Mucosa of descending colon (tissue), 3 donors: ENCODE data around the gene RFX1. TPM values are rescaled to one million over a fixed set of nuclear protein-coding genes. Genes with fewer than 3 reads are reported as not detected.

ENCODE experiments used
- ATAC-seq: fragments of 200-7000 bp; cut with Tn5 transposase; one replicate; pipeline ENCODE4 v1.9.1; 2020; ENCODE audit warnings: mild to moderate bottlenecking, moderate library complexity
- DNase-seq, 3 donors: peaks; one replicate each; pipeline ENCODE4 v3.0.0-alpha.2; 2020
- H3K36me3 ChIP-seq: fragments of 200-600 bp; one replicate; pipeline ENCODE4 v1.8.0; 2021; ENCODE audit warnings: low read depth, mild to moderate bottlenecking
- H3K4me1 ChIP-seq: fragments of 200-600 bp; one replicate; pipeline ENCODE4 v1.8.0; 2021; ENCODE audit warnings: low read depth, mild to moderate bottlenecking
- H3K4me3 ChIP-seq: fragments of 200-600 bp; one replicate; pipeline ENCODE4 v1.8.0; 2021; ENCODE audit warnings: mild to moderate bottlenecking
- H3K9me3 ChIP-seq: fragments of 200-600 bp; one replicate; pipeline ENCODE4 v1.8.0; 2021; ENCODE audit warnings: mild to moderate bottlenecking
- CTCF ChIP-seq: fragments of 200-600 bp; IDR thresholded peaks from one replicate; pipeline ENCODE4 v1.8.0; 2022; ENCODE audit warnings: antibody characterized with exemption, mild to moderate bottlenecking
- intact Hi-C, 2 donors: fragments of 100-400 bp; cut with DNase I in 1 of 2; cut with micrococcal nuclease in 1 of 2; formaldehyde crosslinking; loops; one replicate each; pipeline versions ENCODE4 v1.11.0 to v1.11.1; 2022; cut with DNase I, micrococcal nuclease
- total RNA-seq, 3 donors: library from RNA; stranded (reverse); fragmentation: NEBNext Ultra II Directional in 2 of 3; extraction: Animal tissue kit (Norgen Biotek cat#: 25700) in 2 of 3; gene quantifications; one replicate each; pipeline versions ENCODE4 v1.2.1 to v1.2.4, GENCODE V29; 2021 to 2023
- donor health status: DM: no; HTN: no; CAD: no; lungs with moderate emphysema.
- donor health status: DM: no; HTN: no; CAD: no.
- donor health status: DM: no; HTN: yes; CAD: no.

The RFX1 gene
- total RNA-seq, 3 donors from 2014 or later = 15.8 to 17.9 (median 17.1) TPM

- intact Hi-C loops = no loop called here
Observed at GRCh38 chr19:13985771-13986347, 20.3 kb downstream of the RFX1 start.

GRCh38 chr19:13984875-13985741 lies 21.0 kb downstream of the RFX1 start:
- no peak for DNase-seq
- ATAC-seq = peak; percentile 3
- TF ChIP-seq CTCF = no peak
- intact Hi-C loops = no loop called here
- Histone ChIP-seq H3K9me3 (no peaks in the 10 kb centered on the region), H3K4me3 (no peak overlapping the region), H3K4me1 (peaks cover 2% of the 10 kb centered on the region), H3K36me3 (no peaks in the 10 kb centered on the region)

More at GRCh38 chr19:13985771-13986347, 20.3 kb downstream of the RFX1 start:
- Histone ChIP-seq H3K4me3 (no peak overlapping the region), H3K36me3 (no peaks in the 10 kb centered on the region), H3K4me1 (peaks cover 2% of the 10 kb centered on the region), H3K9me3 (no peaks in the 10 kb centered on the region)
- TF ChIP-seq CTCF = no peak
- peak; percentile 15 for ATAC-seq
- no peak for DNase-seq

GRCh38 chr19:13984186-13984585 lies 21.9 kb downstream of the RFX1 start:
- no peak for DNase-seq
- no peak for TF ChIP-seq CTCF
- no peak for ATAC-seq
- Histone ChIP-seq H3K36me3 (no peaks in the 10 kb centered on the region), H3K9me3 (no peaks in the 10 kb centered on the region), H3K4me3 (no peak overlapping the region), H3K4me1 (peaks cover 6% of the 10 kb centered on the region)
- intact Hi-C loops = no loop called here

GRCh38 chr19:13983213-13983889 lies 22.8 kb downstream of the RFX1 start:
- peak in 1 of 3 donors; percentile 80 for DNase-seq
- TF ChIP-seq CTCF = no peak

GRCh38 chr19:13982773-13983172 lies 23.3 kb downstream of the RFX1 start:
- intact Hi-C loops = no loop called here
- ATAC-seq = no peak
- no peak for DNase-seq
- Histone ChIP-seq H3K36me3 (no peaks in the 10 kb centered on the region), H3K4me3 (no peak overlapping the region), H3K9me3 (no peaks in the 10 kb centered on the region), H3K4me1 (peaks cover 10% of the 10 kb centered on the region)
- TF ChIP-seq CTCF = no peak

More at GRCh38 chr19:13983213-13983889, 22.8 kb downstream of the RFX1 start:
- no peaks in the 10 kb centered on the region for H3K36me3 ChIP-seq
- H3K4me1 ChIP-seq = peaks cover 10% of the 10 kb centered on the region
- no peaks in the 10 kb centered on the region for H3K9me3 ChIP-seq
- no peak for ATAC-seq
- intact Hi-C loops = no loop called here
- no peak overlapping the region for H3K4me3 ChIP-seq
